ENCODE measurements around the gene ZNF672. TPM values are rescaled to one million over a fixed set of nuclear protein-coding genes. Genes with fewer than 3 reads are reported as not detected.

Gene ZNF672
- total and polyA plus RNA-seq, 2 of the 13 experiments (the other 11 are each of a cell fraction or from before 2014, with no cell fraction given), result 17.2 to 22.9 TPM

DNA sequence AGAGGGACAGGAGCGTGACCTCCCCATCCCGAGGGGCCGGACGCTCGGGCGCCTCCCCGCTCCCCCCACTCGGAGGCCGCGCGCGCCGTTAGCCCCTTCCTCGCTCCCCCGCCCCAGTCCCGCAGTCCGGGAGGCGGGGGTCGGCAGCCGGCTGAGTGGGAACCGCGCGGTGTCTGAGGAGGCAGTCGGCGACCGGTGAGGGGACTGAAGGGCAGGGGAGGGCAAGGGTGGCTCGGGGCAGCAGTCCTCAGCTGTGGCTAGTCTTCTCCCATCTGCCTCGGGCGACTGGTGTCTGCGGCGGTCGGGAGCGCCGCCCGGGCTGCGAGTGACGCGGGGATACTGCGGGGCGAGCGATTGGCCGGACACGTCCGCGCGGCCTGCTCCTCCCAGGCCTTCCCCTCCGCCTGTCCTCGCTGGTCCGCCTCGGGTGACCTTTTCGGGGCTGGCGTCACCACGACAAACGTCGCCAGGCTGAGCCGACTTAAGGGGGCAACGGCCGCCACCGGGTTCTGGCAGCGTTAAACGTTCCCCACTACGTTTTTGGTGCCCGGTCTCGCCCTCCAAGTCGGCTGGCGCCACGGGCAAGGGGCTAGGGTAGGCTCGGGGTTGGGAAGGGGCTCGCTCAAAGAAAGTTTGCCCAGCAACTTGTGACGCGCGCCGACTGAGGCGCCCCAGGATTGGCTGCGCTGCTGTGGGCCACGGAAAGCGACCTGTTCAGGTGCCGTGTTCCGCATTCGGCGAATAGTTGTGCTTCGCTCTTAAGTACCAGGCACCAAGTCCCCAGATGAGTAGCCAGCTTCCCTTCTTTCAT is 538 bp downstream of the ZNF672 start (continued):
- TF ChIP-seq MTA1 (CRISPR knock-in tag; IDR thresholded peaks at IDR 0.05; ENCODE audit: borderline replicate concordance), result no peak
- no peak for TF ChIP-seq HDAC6 (IDR thresholded peaks at IDR 0.05; ENCODE audit: low read depth, low read length)
- TF ChIP-seq, protein P1, sequence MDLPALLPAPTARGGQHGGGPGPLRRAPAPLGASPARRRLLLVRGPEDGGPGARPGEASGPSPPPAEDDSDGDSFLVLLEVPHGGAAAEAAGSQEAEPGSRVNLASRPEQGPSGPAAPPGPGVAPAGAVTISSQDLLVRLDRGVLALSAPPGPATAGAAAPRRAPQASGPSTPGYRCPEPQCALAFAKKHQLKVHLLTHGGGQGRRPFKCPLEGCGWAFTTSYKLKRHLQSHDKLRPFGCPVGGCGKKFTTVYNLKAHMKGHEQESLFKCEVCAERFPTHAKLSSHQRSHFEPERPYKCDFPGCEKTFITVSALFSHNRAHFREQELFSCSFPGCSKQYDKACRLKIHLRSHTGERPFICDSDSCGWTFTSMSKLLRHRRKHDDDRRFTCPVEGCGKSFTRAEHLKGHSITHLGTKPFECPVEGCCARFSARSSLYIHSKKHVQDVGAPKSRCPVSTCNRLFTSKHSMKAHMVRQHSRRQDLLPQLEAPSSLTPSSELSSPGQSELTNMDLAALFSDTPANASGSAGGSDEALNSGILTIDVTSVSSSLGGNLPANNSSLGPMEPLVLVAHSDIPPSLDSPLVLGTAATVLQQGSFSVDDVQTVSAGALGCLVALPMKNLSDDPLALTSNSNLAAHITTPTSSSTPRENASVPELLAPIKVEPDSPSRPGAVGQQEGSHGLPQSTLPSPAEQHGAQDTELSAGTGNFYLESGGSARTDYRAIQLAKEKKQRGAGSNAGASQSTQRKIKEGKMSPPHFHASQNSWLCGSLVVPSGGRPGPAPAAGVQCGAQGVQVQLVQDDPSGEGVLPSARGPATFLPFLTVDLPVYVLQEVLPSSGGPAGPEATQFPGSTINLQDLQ (CRISPR knock-in tag; IDR thresholded peaks at IDR 0.05), result no peak; the same call in 1 of the 2 replicates
- no peak for TF ChIP-seq EED (CRISPR knock-in tag; IDR thresholded peaks at IDR 0.05)
- TF ChIP-seq, protein P2, sequence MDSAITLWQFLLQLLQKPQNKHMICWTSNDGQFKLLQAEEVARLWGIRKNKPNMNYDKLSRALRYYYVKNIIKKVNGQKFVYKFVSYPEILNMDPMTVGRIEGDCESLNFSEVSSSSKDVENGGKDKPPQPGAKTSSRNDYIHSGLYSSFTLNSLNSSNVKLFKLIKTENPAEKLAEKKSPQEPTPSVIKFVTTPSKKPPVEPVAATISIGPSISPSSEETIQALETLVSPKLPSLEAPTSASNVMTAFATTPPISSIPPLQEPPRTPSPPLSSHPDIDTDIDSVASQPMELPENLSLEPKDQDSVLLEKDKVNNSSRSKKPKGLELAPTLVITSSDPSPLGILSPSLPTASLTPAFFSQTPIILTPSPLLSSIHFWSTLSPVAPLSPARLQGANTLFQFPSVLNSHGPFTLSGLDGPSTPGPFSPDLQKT (CRISPR knock-in tag; IDR thresholded peaks at IDR 0.05; ENCODE audit: borderline replicate concordance), result no peak
- TF ChIP-seq ZBTB21 (CRISPR knock-in tag; IDR thresholded peaks at IDR 0.05), result no peak
- no peak for TF ChIP-seq ZNF878 (CRISPR knock-in tag; IDR thresholded peaks at IDR 0.05)
- TF ChIP-seq ZNF780A (CRISPR knock-in tag; IDR thresholded peaks at IDR 0.05), result no peak; the same call in 1 of the 2 replicates
- TF ChIP-seq NBN (conservative IDR thresholded peaks at IDR 0.05), result no peak
- no peak for TF ChIP-seq PHF21A (CRISPR knock-in tag; IDR thresholded peaks at IDR 0.05)
- no peak for TF ChIP-seq ZNF619 (CRISPR knock-in tag; IDR thresholded peaks at IDR 0.05)
- no peak for TF ChIP-seq ZSCAN29 (CRISPR knock-in tag; conservative IDR thresholded peaks at IDR 0.05)
- TF ChIP-seq ZNF337 (CRISPR knock-in tag; IDR thresholded peaks at IDR 0.05; ENCODE audit: borderline replicate concordance, low read depth), result no peak
- TF ChIP-seq, protein P3, sequence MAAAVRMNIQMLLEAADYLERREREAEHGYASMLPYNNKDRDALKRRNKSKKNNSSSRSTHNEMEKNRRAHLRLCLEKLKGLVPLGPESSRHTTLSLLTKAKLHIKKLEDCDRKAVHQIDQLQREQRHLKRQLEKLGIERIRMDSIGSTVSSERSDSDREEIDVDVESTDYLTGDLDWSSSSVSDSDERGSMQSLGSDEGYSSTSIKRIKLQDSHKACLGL (CRISPR knock-in tag; IDR thresholded peaks at IDR 0.05), result peak; percentile 32; the same call in 1 of the 2 replicates
- TF ChIP-seq, protein P4, sequence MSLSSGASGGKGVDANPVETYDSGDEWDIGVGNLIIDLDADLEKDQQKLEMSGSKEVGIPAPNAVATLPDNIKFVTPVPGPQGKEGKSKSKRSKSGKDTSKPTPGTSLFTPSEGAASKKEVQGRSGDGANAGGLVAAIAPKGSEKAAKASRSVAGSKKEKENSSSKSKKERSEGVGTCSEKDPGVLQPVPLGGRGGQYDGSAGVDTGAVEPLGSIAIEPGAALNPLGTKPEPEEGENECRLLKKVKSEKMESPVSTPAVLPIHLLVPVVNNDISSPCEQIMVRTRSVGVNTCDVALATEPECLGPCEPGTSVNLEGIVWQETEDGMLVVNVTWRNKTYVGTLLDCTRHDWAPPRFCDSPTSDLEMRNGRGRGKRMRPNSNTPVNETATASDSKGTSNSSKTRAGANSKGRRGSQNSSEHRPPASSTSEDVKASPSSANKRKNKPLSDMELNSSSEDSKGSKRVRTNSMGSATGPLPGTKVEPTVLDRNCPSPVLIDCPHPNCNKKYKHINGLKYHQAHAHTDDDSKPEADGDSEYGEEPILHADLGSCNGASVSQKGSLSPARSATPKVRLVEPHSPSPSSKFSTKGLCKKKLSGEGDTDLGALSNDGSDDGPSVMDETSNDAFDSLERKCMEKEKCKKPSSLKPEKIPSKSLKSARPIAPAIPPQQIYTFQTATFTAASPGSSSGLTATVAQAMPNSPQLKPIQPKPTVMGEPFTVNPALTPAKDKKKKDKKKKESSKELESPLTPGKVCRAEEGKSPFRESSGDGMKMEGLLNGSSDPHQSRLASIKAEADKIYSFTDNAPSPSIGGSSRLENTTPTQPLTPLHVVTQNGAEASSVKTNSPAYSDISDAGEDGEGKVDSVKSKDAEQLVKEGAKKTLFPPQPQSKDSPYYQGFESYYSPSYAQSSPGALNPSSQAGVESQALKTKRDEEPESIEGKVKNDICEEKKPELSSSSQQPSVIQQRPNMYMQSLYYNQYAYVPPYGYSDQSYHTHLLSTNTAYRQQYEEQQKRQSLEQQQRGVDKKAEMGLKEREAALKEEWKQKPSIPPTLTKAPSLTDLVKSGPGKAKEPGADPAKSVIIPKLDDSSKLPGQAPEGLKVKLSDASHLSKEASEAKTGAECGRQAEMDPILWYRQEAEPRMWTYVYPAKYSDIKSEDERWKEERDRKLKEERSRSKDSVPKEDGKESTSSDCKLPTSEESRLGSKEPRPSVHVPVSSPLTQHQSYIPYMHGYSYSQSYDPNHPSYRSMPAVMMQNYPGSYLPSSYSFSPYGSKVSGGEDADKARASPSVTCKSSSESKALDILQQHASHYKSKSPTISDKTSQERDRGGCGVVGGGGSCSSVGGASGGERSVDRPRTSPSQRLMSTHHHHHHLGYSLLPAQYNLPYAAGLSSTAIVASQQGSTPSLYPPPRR (CRISPR knock-in tag; IDR thresholded peaks at IDR 0.05; ENCODE audit: borderline replicate concordance), result 0 out of 2 replicates have a peak, but pooled peaks have one; percentile 27
- no peak for TF ChIP-seq BHLHE40 (IDR thresholded peaks at IDR 0.05; ENCODE audit: low read length)
- TF ChIP-seq KDM1A (CRISPR knock-in tag; IDR thresholded peaks at IDR 0.05), result no peak
- TF ChIP-seq BORCS8-MEF2B (CRISPR knock-in tag; IDR thresholded peaks at IDR 0.05), result peak; percentile 25; the same call in 1 of the 2 replicates
- TF ChIP-seq ZNF207 (IDR thresholded peaks at IDR 0.05; ENCODE audit: borderline replicate concordance), result no peak

All from HepG2 (cell line).